HFFc6 (cell line): ENCODE results near the gene HBEGF. TPM values are rescaled to one million over a fixed set of nuclear protein-coding genes. Genes with fewer than 3 reads are reported as not detected.

Experiments used
- DNase-seq: peaks from one replicate; pipeline ENCODE4 v3.0.0-alpha.2; 2018
- H3K27ac Mint-ChIP-seq: 2 replicates; pipeline ENCODE4 v1.8.0; 2020; ENCODE audit warnings: mild to moderate bottlenecking, mixed read lengths
- H3K27me3 Mint-ChIP-seq: 2 replicates; pipeline ENCODE4 v1.8.0; 2021; ENCODE audit warnings: mild to moderate bottlenecking, moderate library complexity, mixed read lengths; ENCODE audit not compliant: insufficient read depth
- H3K36me3 Mint-ChIP-seq: 2 replicates; pipeline ENCODE4 v1.8.0; 2021; ENCODE audit warnings: low read depth, mixed read lengths
- H3K4me1 Mint-ChIP-seq: 2 replicates; pipeline ENCODE4 v1.8.0; 2020; ENCODE audit warnings: low read depth, mixed read lengths
- H3K4me3 Mint-ChIP-seq: 2 replicates; pipeline ENCODE4 v1.8.0; 2020; ENCODE audit warnings: mild to moderate bottlenecking, moderate library complexity, mixed read lengths
- H3K9me3 Mint-ChIP-seq: 2 replicates; pipeline ENCODE4 v1.8.0; 2020; ENCODE audit warnings: mild to moderate bottlenecking, mixed read lengths
- CTCF ChIP-seq: fragments of 200-600 bp; sonication (generic); IDR thresholded peaks from 2 replicates; pipeline ENCODE4 v1.5.0; 2021; ENCODE audit warnings: antibody characterized with exemption, mild to moderate bottlenecking
- total RNA-seq, 6 experiments: library from RNA; stranded (reverse); fragmentation: NEBNext Ultra II Directional; extraction: Animal tissue kit (Norgen Biotek cat#: 25700); gene quantifications; 2 replicates in 1 of 6; 3 replicates in 5 of 6; pipeline ENCODE4 v1.2.3, GENCODE V29; 2021

HBEGF gene
- total RNA-seq, 6 experiments from 2014 or later, result 5.6 to 10.2 (median 6.9) TPM

- no peak for TF ChIP-seq CTCF
- peak overlapping the region; percentile 25; the same call in 1 of the 2 replicates for H3K4me3 Mint-ChIP-seq
- H3K27ac Mint-ChIP-seq, result peak overlapping the region; percentile 97
- peak; percentile 83 for DNase-seq
- H3K27me3 Mint-ChIP-seq, result peaks cover 2% of the 10 kb centered on the region
- H3K4me1 Mint-ChIP-seq, result peaks cover 48% of the 10 kb centered on the region
- H3K9me3 Mint-ChIP-seq, result no peaks in the 10 kb centered on the region
- no peaks in the 10 kb centered on the region for H3K36me3 Mint-ChIP-seq
Measured at GRCh38 chr5:140311011-140311467, 35.4 kb downstream of the HBEGF start.

DNA sequence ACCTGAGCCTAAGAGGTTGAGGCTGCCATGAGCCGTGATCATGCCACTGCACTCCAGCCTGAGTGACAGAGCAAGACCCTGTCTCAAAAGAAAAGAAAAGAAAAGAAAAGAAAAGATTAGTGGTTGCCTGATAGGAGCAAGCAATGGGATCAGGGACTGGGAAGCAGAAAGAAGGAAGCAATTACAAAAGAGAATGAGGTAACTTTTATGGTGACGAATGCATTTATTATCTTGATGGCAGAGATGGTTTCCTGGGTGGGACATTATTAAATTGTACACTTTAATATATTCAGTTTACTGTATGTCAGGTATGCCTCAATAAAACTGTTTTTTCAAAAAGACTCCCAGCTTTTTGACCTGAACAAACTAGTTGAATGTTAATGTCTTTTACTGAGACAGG, 36.0 kb downstream of the HBEGF start:
- Mint-ChIP-seq H3K4me3 (peak overlapping the region; percentile 8; the same call in 1 of the 2 replicates), H3K27ac (peak overlapping the region; percentile 97), H3K27me3 (peaks cover 2% of the 10 kb centered on the region), H3K9me3 (no peaks in the 10 kb centered on the region), H3K4me1 (peaks cover 48% of the 10 kb centered on the region), H3K36me3 (no peaks in the 10 kb centered on the region)
- no peak for TF ChIP-seq CTCF
- DNase-seq, result no peak

- Mint-ChIP-seq H3K36me3 (no peaks in the 10 kb centered on the region), H3K4me3 (no peak overlapping the region), H3K4me1 (peaks cover 48% of the 10 kb centered on the region), H3K27ac (peak overlapping the region; percentile 97), H3K9me3 (no peaks in the 10 kb centered on the region), H3K27me3 (peaks cover 2% of the 10 kb centered on the region)
- no peak for DNase-seq
- no peak for TF ChIP-seq CTCF
Measured at GRCh38 chr5:140309706-140310249, 36.6 kb downstream of the HBEGF start.

DNA sequence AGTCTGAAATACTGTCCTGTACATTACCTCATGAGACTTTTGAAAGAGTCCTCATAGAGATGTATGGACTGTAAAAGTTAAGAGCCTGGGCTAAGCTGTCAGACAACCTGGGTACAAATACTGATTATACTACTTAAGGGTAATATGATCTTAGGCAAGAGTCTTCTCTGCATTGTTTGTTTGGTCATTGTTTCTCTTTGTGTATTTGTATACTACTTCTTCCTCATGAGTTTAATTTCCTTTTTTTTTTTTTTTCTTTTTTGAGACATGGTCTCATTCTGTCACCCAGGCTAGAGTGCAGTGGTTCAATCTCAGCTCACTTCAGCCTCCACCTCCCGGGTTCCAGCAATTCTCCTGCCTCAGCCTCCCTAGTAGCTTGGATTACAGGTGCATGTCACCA, 40.9 kb downstream of the HBEGF start:
- no peak for DNase-seq
- no peaks in the 10 kb centered on the region for H3K9me3 Mint-ChIP-seq
- no peak overlapping the region for H3K27ac Mint-ChIP-seq
- TF ChIP-seq CTCF, result no peak
- H3K36me3 Mint-ChIP-seq, result peaks cover under 1% of the 10 kb centered on the region; the same call in 1 of the 2 replicates
- peaks cover 40% of the 10 kb centered on the region for H3K4me1 Mint-ChIP-seq
- H3K27me3 Mint-ChIP-seq, result peaks cover 2% of the 10 kb centered on the region
- H3K4me3 Mint-ChIP-seq, result no peak overlapping the region

GRCh38 chr5:140303966-140304365, 42.4 kb downstream of the HBEGF start:
- Mint-ChIP-seq H3K4me3 (no peak overlapping the region; the same call in 1 of the 2 replicates), H3K4me1 (peaks cover 39% of the 10 kb centered on the region), H3K36me3 (peaks cover 9% of the 10 kb centered on the region; the same call in 1 of the 2 replicates), H3K27ac (no peak overlapping the region; the same call in 1 of the 2 replicates), H3K9me3 (no peaks in the 10 kb centered on the region), H3K27me3 (no peaks in the 10 kb centered on the region)
- no peak for TF ChIP-seq CTCF
- no peak for DNase-seq
